NOMO-1 treated with dmso at 0.1 percent for 144 hours (cell line): ENCODE results near the gene NTSR1.

ENCODE experiments used
- DNase-seq: peaks from one replicate; lab custom pipeline; 2025; ENCODE audit not compliant: unreplicated experiment; lab: John Stamatoyannopoulos, UW

Gene NTSR1

GRCh38 chr20:62752671-62753501, 44.2 kb downstream of the NTSR1 start:
- DNase-seq: no peak

GRCh38 chr20:62753626-62754025, 45.0 kb downstream of the NTSR1 start:
- DNase-seq: no peak

- DNase-seq: no peak
Measured at GRCh38 chr20:62754122-62754990, 45.7 kb downstream of the NTSR1 start.

DNA sequence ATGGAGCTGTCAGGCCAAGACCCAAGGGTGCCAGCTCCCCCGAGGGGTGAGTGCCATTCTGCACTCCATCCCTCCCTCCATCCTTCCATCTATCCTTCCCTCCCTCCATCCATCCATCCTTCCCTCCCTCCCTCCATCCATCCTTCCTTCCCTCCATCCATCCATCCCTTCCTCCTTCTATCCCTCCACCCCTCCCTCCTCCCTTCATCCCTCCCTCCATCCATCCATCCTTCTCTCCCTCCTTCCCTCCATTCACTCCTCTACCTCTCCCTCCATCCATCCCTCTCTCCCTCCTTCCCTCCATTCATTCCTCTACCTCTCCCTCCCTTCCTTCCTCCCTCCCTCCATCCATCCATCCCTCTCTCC, 46.3 kb downstream of the NTSR1 start:
- DNase-seq: no peak

- DNase-seq: no peak
Measured at GRCh38 chr20:62755817-62756724, 47.4 kb downstream of the NTSR1 start.

GRCh38 chr20:62758226-62758912, 49.7 kb downstream of the NTSR1 start:
- DNase-seq: no peak

DNA sequence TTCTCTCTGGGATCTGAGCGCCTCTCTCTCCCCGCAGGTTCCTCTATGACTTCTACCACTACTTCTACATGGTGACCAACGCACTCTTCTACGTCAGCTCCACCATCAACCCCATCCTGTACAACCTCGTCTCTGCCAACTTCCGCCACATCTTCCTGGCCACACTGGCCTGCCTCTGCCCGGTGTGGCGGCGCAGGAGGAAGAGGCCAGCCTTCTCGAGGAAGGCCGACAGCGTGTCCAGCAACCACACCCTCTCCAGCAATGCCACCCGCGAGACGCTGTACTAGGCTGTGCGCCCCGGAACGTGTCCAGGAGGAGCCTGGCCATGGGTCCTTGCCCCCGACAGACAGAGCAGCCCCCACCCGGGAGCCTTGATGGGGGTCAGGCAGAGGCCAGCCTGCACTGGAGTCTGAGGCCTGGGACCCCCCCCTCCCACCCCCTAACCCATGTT, 51.4 kb downstream of the NTSR1 start:
- DNase-seq: no peak

GRCh38 chr20:62760471-62760855, 51.8 kb downstream of the NTSR1 start:
- no peak for DNase-seq

- DNase-seq: no peak
Measured at GRCh38 chr20:62760856-62761758, 52.5 kb downstream of the NTSR1 start.

DNA sequence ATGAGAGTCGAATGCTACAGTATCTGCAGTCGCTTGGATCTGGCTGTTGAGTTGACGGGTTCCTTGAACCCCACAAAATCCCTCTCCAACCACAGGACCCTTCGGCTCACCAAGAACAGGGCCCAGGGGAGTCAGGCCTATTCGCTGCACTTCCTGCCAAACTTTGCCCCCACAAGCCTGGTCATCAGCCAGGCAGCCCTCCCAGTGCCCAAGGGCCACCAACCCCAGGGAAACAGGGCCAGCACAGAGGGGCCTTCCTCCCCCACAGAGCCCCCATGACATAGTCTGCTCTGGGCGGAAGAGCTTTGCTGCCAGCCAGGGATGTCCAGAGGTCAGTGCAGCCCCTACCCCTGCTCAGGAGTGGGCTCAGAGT, 53.1 kb downstream of the NTSR1 start:
- DNase-seq: no peak

DNA sequence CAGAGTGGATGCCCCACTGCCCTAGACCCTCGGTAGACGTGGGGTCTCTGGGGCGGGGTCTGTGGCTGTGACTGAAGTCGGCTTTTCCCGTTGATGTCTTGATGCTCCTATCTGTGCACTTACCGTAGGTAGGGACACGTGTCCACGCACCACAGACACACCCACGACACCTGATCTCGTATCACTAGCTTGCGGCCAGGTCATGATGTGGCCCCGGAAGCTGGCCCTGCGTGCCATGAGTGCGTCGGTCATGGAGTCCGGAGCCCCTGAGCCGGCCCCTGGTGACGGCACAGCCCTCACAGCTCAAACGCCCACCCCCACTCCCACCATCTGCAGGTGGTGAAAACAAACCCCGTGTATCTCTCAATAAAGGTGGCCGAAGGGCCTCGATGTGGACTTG, 53.7 kb downstream of the NTSR1 start:
- DNase-seq: no peak

GRCh38 chr20:62762801-62763368, 54.2 kb downstream of the NTSR1 start:
- no peak for DNase-seq

- no peak for DNase-seq
Measured at GRCh38 chr20:62763404-62763803, 54.8 kb downstream of the NTSR1 start.

DNA sequence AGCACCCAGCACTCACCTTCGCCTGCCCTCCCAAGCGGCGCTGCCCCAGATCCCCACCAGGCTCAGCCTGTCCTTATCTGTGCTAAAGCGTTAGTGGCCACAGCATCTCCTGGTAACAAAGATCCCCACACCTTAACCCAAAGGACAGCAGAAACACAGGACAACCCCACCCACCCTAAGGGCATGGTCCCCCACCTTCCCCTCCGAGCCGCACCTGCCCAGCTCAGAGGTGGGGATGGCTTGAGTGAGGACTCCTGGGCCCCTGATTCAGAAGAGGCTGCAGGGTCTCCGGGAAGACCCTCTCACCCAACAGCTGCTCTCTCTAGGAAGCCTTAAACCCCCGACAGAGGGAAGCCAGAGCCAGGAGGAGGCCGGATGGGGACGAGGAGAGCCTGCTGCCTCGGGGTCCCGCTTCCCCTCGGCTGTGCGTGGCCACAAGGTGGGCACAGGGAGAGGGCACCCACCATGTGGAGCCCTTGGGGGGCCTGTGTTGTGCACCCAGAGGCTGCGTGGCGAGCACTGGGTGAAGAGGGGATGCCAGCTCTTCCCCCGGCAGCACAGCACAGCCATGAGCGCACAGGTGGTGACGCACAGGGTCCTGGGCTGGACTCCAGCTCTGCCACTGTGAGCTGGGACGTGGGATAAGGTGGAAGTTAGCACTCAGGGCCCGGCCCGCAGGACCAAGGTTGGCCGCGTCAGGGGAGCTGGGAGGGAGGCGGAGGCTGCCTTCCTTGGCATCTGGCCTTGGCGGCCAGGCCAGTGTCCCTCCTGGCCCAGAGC, 55.7 kb downstream of the NTSR1 start:
- no peak for DNase-seq

DNA sequence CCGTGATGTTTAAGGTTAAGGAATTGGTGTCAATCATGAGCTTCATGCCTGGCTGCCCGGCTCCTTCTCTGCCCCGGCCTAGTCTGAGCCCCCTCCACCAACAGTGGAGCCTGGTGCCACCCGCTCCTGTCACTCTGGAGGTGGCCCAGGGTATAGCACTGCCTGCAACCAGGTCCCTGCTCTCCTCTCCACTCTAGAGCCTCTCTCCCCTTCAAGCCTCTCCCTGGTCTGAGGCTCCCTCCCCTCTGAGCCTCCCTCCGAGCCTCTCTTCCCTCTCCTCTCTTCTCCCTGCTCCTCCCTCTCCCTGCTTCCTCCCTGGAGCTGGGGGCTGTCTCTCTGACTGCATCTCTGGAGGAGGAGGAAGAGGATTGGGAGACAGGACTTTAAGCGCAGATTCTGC, 56.4 kb downstream of the NTSR1 start:
- no peak for DNase-seq

DNA sequence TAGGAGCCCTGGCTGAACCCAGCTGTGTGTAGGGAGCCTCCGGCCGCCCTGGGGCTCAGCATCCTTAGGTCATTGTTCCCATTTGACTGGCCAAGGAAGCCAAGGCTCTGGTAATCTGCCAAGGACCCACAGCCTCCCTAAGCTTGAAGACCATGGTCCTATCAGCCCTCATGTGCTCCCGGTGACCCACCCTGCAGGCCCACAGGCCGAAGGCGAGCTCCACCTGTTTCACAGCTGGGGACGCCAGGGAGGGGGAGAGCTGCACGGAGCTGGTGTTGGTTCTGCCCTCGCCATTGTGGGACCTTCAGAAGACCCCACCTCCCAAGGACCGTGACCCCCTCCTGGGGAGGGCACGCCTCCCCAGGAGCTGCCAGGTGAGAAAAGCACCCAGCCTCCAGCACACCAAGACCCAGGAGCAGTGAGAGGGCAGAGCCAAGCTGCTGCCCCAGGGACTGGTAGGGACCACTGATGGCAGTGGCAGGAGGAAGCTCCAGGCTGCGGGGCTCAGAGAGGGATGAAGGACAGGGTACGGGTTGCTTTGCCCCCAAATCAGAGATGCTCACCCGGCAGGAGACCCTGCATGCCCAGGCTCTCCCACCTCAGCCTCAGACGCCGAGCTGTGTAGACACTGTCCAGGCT, 56.9 kb downstream of the NTSR1 start:
- no peak for DNase-seq

DNA sequence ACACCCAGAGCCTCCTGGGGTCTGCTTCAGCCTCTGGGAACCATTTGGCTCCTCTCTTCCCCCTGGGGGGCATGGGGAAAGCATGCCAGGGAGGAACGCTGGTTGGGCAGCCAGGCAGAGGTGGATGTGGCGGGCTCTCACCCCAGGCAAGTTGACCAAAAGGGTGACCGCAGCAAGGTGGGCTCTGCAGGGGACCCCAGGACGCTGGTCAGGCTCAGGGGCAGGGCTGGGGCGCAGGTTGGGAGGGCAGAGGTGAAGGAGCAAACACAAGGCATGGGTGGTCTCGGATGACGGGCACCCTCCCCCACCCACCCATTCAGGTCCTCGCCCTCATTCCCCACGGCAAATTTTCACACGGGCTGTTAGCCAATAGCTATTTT, 57.4 kb downstream of the NTSR1 start:
- no peak for DNase-seq

- DNase-seq: no peak
Measured at GRCh38 chr20:62766716-62767115, 58.1 kb downstream of the NTSR1 start.
